ENCODE data around the gene CCT3.

The CCT3 gene

DNA sequence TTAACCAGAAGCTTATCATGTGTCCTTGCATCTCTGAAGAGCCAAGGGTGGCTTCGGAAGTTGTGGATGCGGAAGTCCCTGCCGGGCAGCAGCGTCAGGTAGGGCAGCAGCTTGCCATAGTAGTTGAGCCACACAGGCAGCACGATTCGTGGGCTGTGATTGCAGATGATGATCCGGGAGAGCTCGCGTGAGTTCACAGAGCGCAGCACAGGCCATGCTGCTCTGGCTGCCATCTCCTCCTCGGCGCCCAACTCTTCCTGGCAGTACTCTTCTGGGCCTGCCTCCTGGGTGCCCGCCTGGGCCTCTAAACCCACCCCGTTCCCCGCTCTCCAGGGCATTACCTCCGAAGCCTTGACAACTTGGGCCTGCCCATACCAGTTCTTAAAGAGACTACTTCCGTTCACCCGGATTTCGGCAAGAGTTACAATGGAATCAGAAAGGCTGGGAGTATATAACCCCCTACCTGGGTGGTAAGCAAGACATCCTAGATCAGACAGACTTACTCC, 39.2 kb downstream of the CCT3 start, which contains the start of gene VHLL:
Gene VHLL, minus strand, starts transcription at position 456 of the 506 bp plus-strand sequence. Its CDS starts 118 bp downstream, at position 338.
- DNase-seq (ENCODE audit: low read depth), result no peak
- no peak within 1 kb of the TSS for H3K4me3 ChIP-seq (ENCODE audit: low read length)
- TF ChIP-seq CTCF (conservative IDR thresholded peaks at IDR 0.05; ENCODE audit: low read depth, low read length), result no peak

- H3K4me3 ChIP-seq (ENCODE audit: low read length), result peak within 1 kb of the TSS; percentile 64
- no peak for TF ChIP-seq CTCF (conservative IDR thresholded peaks at IDR 0.05; ENCODE audit: low read depth, low read length)
- DNase-seq (ENCODE audit: low read depth), result no peak
Observed at GRCh38 chr1:156295391-156295947, 42.6 kb downstream of the CCT3 start, which contains the start of gene GLMP. Gene GLMP, minus strand, starts transcription at chr1:156295679. Its CDS starts 34 bp downstream, at chr1:156295645.

DNA sequence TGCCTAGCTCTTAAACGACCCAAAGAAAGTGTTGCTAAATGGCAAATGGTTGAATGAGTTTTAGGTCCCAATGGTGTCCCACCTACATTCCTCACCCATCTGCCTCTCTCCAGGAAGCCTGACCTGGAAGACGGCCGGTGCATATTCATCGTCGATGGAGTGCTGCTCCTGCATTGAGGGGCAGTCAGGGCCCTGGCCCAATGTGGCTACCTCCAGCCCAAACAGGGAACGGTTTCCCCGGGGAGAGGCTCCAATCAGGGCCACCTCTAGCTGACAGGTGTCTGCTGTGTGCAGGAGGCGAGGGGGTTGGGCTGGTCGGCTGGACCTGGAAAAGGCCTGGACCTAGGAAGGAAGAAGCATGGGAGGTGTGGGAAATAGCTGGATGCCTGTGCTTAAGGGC, 44.2 kb downstream of the CCT3 start:
- no peak overlapping the region for H3K4me3 ChIP-seq (ENCODE audit: low read length)
- TF ChIP-seq CTCF (conservative IDR thresholded peaks at IDR 0.05; ENCODE audit: low read depth, low read length), result no peak
- no peak for DNase-seq (ENCODE audit: low read depth)

GRCh38 chr1:156293098-156293434, 45.0 kb downstream of the CCT3 start:
- no peak for DNase-seq (ENCODE audit: low read depth)
- H3K4me3 ChIP-seq (ENCODE audit: low read length), result no peak overlapping the region
- TF ChIP-seq CTCF (conservative IDR thresholded peaks at IDR 0.05; ENCODE audit: low read depth, low read length), result no peak

- DNase-seq (ENCODE audit: low read depth), result peak; percentile 42
- TF ChIP-seq CTCF (conservative IDR thresholded peaks at IDR 0.05; ENCODE audit: low read depth, low read length), result no peak
- peak overlapping the region; percentile 61 for H3K4me3 ChIP-seq (ENCODE audit: low read length)
Observed at GRCh38 chr1:156291226-156292061, 46.6 kb downstream of the CCT3 start.

GRCh38 chr1:156289857-156290256, 48.2 kb downstream of the CCT3 start:
- TF ChIP-seq CTCF (conservative IDR thresholded peaks at IDR 0.05; ENCODE audit: low read depth, low read length), result no peak
- no peak overlapping the region for H3K4me3 ChIP-seq (ENCODE audit: low read length)
- DNase-seq (ENCODE audit: low read depth), result no peak

Measured in retinal pigment epithelial cell (primary cell).